ENCODE measurements around the gene ERCC6. TPM values are rescaled to one million over a fixed set of nuclear protein-coding genes. Genes with fewer than 3 reads are reported as not detected.

The ERCC6 gene
- total RNA-seq, 4 donors from 2014 or later = 7.9 to 25.1 (median 16.3) TPM

GRCh38 chr10:49512121-49512809 is 26.7 kb downstream of the ERCC6 start:
- intact Hi-C loops (cut with DNase I; ENCODE audit: low total_unique reads) = no loop called here

DNA sequence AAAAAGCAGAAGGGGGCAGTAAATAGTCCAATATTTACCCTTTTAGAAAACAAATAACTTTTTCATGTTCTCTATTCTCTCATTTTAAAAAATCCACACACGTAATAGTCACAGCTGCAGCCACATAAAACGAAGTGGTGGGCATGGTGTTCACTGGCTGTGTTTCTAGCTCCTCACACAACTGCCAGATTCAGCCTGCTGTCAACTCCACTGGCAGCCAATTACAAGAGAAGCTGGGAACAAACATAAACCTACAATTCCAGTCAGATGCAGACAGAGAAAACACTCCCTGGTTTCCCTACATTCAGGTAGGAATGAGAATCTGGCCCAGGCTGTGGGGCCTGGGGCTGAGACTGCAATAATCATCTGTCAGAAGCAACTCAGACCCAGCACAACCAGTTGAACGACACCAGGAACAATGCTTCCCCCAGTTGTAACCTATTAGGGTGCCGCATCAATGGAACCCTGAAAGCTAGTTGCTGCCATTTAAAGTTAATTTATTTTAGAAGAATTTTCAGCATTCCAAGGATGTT is 29.1 kb downstream of the ERCC6 start:
- Histone ChIP-seq H3K9me3 (no peaks in the 10 kb centered on the region), H3K36me3 (no peaks in the 10 kb centered on the region), H3K27me3 (no peaks in the 10 kb centered on the region), H3K4me1 (no peaks in the 10 kb centered on the region), H3K4me3 (no peak overlapping the region), H3K27ac (no peak overlapping the region)
- TF ChIP-seq POLR2A (IDR thresholded peaks at IDR 0.05) (no peak), CTCF (IDR thresholded peaks at IDR 0.05) (no peak)
- no peak for DNase-seq
- intact Hi-C loops (cut with DNase I; ENCODE audit: low total_unique reads) = no loop called here

More at GRCh38 chr10:49512121-49512809, 26.7 kb downstream of the ERCC6 start:
- H3K27me3 ChIP-seq = no peaks in the 10 kb centered on the region
- no peaks in the 10 kb centered on the region for H3K36me3 ChIP-seq
- DNase-seq = no peak
- H3K4me3 ChIP-seq = no peak overlapping the region
- H3K9me3 ChIP-seq = no peaks in the 10 kb centered on the region
- no peaks in the 10 kb centered on the region for H3K4me1 ChIP-seq
- no peak overlapping the region for H3K27ac ChIP-seq
- TF ChIP-seq CTCF (IDR thresholded peaks at IDR 0.05) (no peak), POLR2A (IDR thresholded peaks at IDR 0.05) (no peak)

GRCh38 chr10:49508654-49509053 is 30.3 kb downstream of the ERCC6 start:
- Histone ChIP-seq H3K4me1 (no peaks in the 10 kb centered on the region), H3K27ac (no peak overlapping the region), H3K4me3 (no peak overlapping the region), H3K27me3 (no peaks in the 10 kb centered on the region), H3K9me3 (no peaks in the 10 kb centered on the region), H3K36me3 (no peaks in the 10 kb centered on the region)
- TF ChIP-seq POLR2A (IDR thresholded peaks at IDR 0.05) (no peak), CTCF (IDR thresholded peaks at IDR 0.05) (no peak)
- intact Hi-C loops (cut with DNase I; ENCODE audit: low total_unique reads) = no loop called here
- no peak for DNase-seq

GRCh38 chr10:49508249-49508648 is 30.7 kb downstream of the ERCC6 start:
- H3K9me3 ChIP-seq = no peaks in the 10 kb centered on the region
- H3K36me3 ChIP-seq = no peaks in the 10 kb centered on the region
- H3K4me3 ChIP-seq = no peak overlapping the region
- DNase-seq = no peak
- no peaks in the 10 kb centered on the region for H3K27me3 ChIP-seq
- intact Hi-C loops (cut with DNase I; ENCODE audit: low total_unique reads) = no loop called here
- no peaks in the 10 kb centered on the region for H3K4me1 ChIP-seq
- H3K27ac ChIP-seq = no peak overlapping the region
- no peak for TF ChIP-seq CTCF (IDR thresholded peaks at IDR 0.05)
- no peak for TF ChIP-seq POLR2A (IDR thresholded peaks at IDR 0.05)

DNA sequence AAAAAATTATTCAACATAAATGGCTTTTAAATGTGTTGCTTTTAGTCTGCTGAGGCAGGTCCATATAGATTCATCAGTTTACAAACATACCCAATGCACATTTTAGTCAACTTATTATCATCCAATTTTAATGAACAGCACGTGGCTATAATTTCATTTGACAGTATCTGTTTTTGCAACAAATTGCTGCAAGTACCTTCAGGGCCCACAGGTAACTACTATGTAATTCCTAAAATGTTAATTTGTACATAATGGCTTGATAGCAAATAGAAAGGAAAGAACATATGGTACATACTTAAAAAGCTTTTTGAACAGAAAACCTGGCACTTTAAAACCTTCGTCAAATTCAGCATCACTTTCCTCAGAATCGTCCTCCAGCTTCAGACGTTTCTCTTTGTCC is 33.3 kb downstream of the ERCC6 start:
- intact Hi-C loops (cut with DNase I; ENCODE audit: low total_unique reads) = no loop called here
- H3K27ac ChIP-seq = no peak overlapping the region
- DNase-seq = no peak
- H3K4me3 ChIP-seq = no peak overlapping the region
- H3K36me3 ChIP-seq = no peaks in the 10 kb centered on the region
- TF ChIP-seq POLR2A (IDR thresholded peaks at IDR 0.05) = no peak
- no peaks in the 10 kb centered on the region for H3K27me3 ChIP-seq
- no peaks in the 10 kb centered on the region for H3K4me1 ChIP-seq
- H3K9me3 ChIP-seq = no peaks in the 10 kb centered on the region
